HFF-Myc (cell line): Measurements from ENCODE around the gene CLDN9.

ENCODE experiments used
- DNase-seq: peaks from one replicate; pipeline ENCODE4 v3.0.0-alpha.2; 2011; ENCODE audit warnings: low read depth; ENCODE audit errors: extremely low read depth
- H3K4me3 ChIP-seq: replicated peaks from 2 replicates; pipeline ENCODE4 v1.5.1; 2011; ENCODE audit warnings: low read depth, mild to moderate bottlenecking, control low read depth, low read length
- CTCF ChIP-seq: IDR thresholded peaks from 2 replicates; pipeline ENCODE4 v1.5.1; 2012; ENCODE audit warnings: mild to moderate bottlenecking, low read depth, low read length, control low read depth; ENCODE audit errors: missing control alignments

Gene CLDN9

GRCh38 chr16:2971134-2971984 is 41.4 kb upstream of the CLDN9 start:
- DNase-seq: no peak
- no peak for TF ChIP-seq CTCF
- no peak overlapping the region for H3K4me3 ChIP-seq

- no peak for DNase-seq
- TF ChIP-seq CTCF: no peak
- no peak overlapping the region for H3K4me3 ChIP-seq
Measured at GRCh38 chr16:2971985-2972784, 40.5 kb upstream of the CLDN9 start.

- no peak for TF ChIP-seq CTCF
- no peak overlapping the region for H3K4me3 ChIP-seq
- DNase-seq: no peak
Measured at GRCh38 chr16:2973093-2973492, 39.6 kb upstream of the CLDN9 start.

- no peak overlapping the region for H3K4me3 ChIP-seq
- TF ChIP-seq CTCF: no peak
- DNase-seq: no peak
Measured at GRCh38 chr16:2973605-2974318, 39.0 kb upstream of the CLDN9 start.

- H3K4me3 ChIP-seq: no peak overlapping the region
- DNase-seq: no peak
- TF ChIP-seq CTCF: no peak
Measured at GRCh38 chr16:2974319-2975056, 38.2 kb upstream of the CLDN9 start.

- TF ChIP-seq CTCF: no peak
- no peak for DNase-seq
Measured at GRCh38 chr16:2975161-2975795, 37.4 kb upstream of the CLDN9 start.

More at GRCh38 chr16:2975161-2975795, 37.4 kb upstream of the CLDN9 start:
- no peak overlapping the region for H3K4me3 ChIP-seq
